Keratinocyte (primary cell): Measurements from ENCODE around the gene KCNH1.
A peak's percentile ranks its signal among the peaks of the same experiment; 100 is the strongest.

ENCODE experiments used
- CTCF ChIP-seq, 3 experiments: IDR thresholded peaks in 1 of 3; conservative IDR thresholded peaks in 1 of 3; optimal IDR thresholded peaks in 1 of 3; 2 replicates in 2 of 3; 3 replicates in 1 of 3; pipeline versions ENCODE3 to v1.5.1; 2011; ENCODE audit warnings: low read length in 3 of 3, mild to moderate bottlenecking in 3 of 3, moderate library complexity in 2 of 3, control low read depth in 1 of 3, inconsistent platforms in 1 of 3; ENCODE audit not compliant: insufficient read depth in 2 of 3; ENCODE audit errors: extremely low read depth in 1 of 3
- EZH2 ChIP-seq: IDR thresholded peaks from one replicate; pipeline ENCODE4 v1.6.1; 2012; ENCODE audit warnings: inconsistent platforms, mild to moderate bottlenecking, low read length, moderate library complexity

DNA sequence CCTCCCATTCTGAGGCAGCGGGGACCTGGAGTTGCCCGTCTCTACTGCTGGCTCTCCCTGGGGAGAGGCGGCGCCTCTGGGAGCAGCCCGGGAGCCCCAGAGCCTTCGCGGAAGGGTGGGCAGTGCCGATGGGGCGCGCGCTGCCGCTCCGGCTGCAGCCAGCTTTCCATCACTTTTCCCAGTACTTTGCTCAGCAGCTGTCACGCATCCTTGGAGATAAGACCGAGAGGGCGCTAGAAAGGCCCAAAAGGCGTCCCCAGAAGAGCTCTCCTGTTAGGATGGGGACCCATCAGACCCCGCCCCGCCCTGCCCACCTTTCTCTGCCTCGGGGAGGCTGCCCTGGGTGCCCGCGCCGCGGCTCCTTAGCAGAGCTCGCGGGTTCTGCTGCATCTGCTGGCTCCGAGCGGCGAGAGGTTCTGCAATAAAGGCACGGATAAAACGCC, 534 bp downstream of the KCNH1 start:
- no peak for TF ChIP-seq CTCF (optimal IDR thresholded peaks at IDR 0.05 in 1 of 3, IDR thresholded peaks at IDR 0.05 in 1 of 3, conservative IDR thresholded peaks at IDR 0.05 in 1 of 3; ENCODE audit: extremely low read depth in 1 of 3, insufficient read depth in 2 of 3, low read length in 3 of 3)
- TF ChIP-seq EZH2: peak; percentile 79
